Sigmoid colon (tissue), 7 donors: Measurements from ENCODE around the gene DSTN. TPM values are rescaled to one million over a fixed set of nuclear protein-coding genes. Genes with fewer than 3 reads are reported as not detected.

Experiments
- DNase-seq: peaks from one replicate; pipeline ENCODE4 v3.0.0-alpha.2; 2019
- H3K27ac ChIP-seq, 4 donors: fragments of 200-600 bp; sonication (generic); one replicate each; pipeline ENCODE4 v1.5.1; 2016 to 2019; ENCODE audit warnings: mild to moderate bottlenecking in 1 of 4
- H3K27me3 ChIP-seq, 3 donors: fragments of 200-600 bp; sonication (generic); one replicate each; pipeline ENCODE4 v1.5.1; 2019; ENCODE audit warnings: mild to moderate bottlenecking in 1 of 3
- H3K36me3 ChIP-seq, 4 donors: fragments of 200-600 bp; sonication (generic); one replicate each; pipeline ENCODE4 v1.5.1; 2016 to 2019
- H3K4me1 ChIP-seq, 4 donors: fragments of 200-600 bp; sonication (generic); one replicate each; pipeline ENCODE4 v1.5.1; 2017 to 2019
- H3K4me3 ChIP-seq, 4 donors: fragments of 200-600 bp; sonication (generic); one replicate each; pipeline ENCODE4 v1.5.1; 2017 to 2019; ENCODE audit warnings: mild to moderate bottlenecking in 2 of 4, moderate library complexity in 1 of 4
- H3K9me3 ChIP-seq, 4 donors: fragments of 200-600 bp in 3 of 4; sonication (generic) in 3 of 4; one replicate each; pipeline versions ENCODE4 v1.5.1 to v1.6.1; 2013 to 2019
- EP300 ChIP-seq, 4 donors: sonication (generic); formaldehyde crosslinking; IDR thresholded peaks; one replicate each; pipeline ENCODE4 v1.6.1; 2017; ENCODE audit warnings: antibody characterized with exemption in 4 of 4
- POLR2A ChIP-seq, 2 donors: fragments of 450-650 bp; IDR thresholded peaks; one replicate each; pipeline ENCODE4 v1.6.1; 2016; ENCODE audit warnings: antibody characterized with exemption in 2 of 2, mild to moderate bottlenecking in 2 of 2, moderate library complexity in 2 of 2
- POLR2AphosphoS5 ChIP-seq, 4 donors: sonication (generic); formaldehyde crosslinking; IDR thresholded peaks; one replicate each; pipeline ENCODE4 v1.6.1; 2017; ENCODE audit warnings: antibody characterized with exemption in 4 of 4
- WGBS, 2 donors: extraction: QIAGEN DNeasy Blood & Tissue Kit; methylation state at CpG; one replicate each; pipeline ENCODE4 v1.1.7; 2013; 5-methylcytosine and 5-hydroxymethylcytosine counted together
- intact Hi-C: fragments of 100-400 bp; cut with DNase I; formaldehyde crosslinking; loops from one replicate; pipeline ENCODE4 v1.15.1; 2023
- polyA plus RNA-seq, 3 donors: library from polyadenylated mRNA; stranded (reverse); fragments of 200-250 nt; gene quantifications; one replicate each; pipeline ENCODE4 v1.2.3, GENCODE V29; 2013
- total RNA-seq, 4 donors: library from RNA; depleted of rRNA; stranded (reverse); fragments of >200 nt; gene quantifications; one replicate each; pipeline ENCODE4 v1.1.0, GENCODE V29; 2016
- TF ChIP-seq, protein P1 (sequence below), 4 experiments: fragments of 450-650 bp in 3 of 4; fragments of 200-600 bp in 1 of 4; IDR thresholded peaks; one replicate each; pipeline ENCODE4 v1.5.1; 2016 to 2019; ENCODE audit warnings: antibody characterized with exemption in 4 of 4, mild to moderate bottlenecking in 3 of 4, moderate library complexity in 2 of 4
- donor health status: healthy with polysubstance abuse.
- donor health status: Bipolar disorder and iron deficiency.
- donor health status: healthy.

DSTN gene
- total and polyA plus RNA-seq, 7 donors: 429 to 2,237 (median 1,872) TPM

DNA sequence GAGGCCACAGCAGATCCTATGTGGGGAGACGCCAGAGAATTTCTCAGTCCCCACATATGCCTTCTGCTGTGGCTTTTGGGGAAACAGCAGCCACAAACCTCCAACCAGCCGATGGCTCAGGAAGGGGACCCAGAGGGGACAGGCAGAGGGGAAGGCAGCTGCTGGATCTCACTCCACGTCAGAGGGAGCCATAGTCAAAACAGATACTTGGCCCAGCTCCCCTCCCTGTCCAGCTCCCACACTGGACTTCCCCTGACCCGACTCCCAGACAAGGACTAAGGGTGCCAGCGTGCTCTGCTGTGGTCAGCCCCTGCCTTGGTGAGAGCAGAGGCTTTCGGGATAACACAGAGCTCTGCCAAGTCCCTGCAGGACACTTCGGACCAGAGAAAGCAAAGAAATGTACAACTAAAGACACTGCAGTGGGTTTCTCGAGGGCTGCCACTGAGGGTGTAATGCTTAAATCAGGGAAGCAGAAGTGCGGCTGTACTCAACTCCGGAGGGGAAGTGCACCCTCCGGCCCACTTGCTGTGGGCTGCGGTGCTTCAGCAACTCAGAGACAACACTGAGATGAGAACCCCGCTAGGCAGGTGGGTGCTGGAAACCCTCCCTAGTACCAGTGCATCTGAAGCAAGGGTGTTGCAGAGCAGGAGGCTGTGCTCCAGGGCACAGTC is 64.9 kb downstream of the DSTN start:
- H3K4me1 ChIP-seq: peaks cover 0 to 42% (median 30%) of the 10 kb centered on the region in 4 donors
- peaks cover 10 to 86% (median 38%) of the 10 kb centered on the region in 4 donors for H3K36me3 ChIP-seq
- no peak overlapping the region for H3K4me3 ChIP-seq
- no peaks in the 10 kb centered on the region for H3K27me3 ChIP-seq
- peak overlapping the region; percentile 36 to 60 (median 43) for H3K27ac ChIP-seq
- TF ChIP-seq POLR2AphosphoS5 (IDR thresholded peaks at IDR 0.05) (no peak), EP300 (IDR thresholded peaks at IDR 0.05) (no peak), POLR2A (IDR thresholded peaks at IDR 0.05) (no peak)
- TF ChIP-seq, protein P1, sequence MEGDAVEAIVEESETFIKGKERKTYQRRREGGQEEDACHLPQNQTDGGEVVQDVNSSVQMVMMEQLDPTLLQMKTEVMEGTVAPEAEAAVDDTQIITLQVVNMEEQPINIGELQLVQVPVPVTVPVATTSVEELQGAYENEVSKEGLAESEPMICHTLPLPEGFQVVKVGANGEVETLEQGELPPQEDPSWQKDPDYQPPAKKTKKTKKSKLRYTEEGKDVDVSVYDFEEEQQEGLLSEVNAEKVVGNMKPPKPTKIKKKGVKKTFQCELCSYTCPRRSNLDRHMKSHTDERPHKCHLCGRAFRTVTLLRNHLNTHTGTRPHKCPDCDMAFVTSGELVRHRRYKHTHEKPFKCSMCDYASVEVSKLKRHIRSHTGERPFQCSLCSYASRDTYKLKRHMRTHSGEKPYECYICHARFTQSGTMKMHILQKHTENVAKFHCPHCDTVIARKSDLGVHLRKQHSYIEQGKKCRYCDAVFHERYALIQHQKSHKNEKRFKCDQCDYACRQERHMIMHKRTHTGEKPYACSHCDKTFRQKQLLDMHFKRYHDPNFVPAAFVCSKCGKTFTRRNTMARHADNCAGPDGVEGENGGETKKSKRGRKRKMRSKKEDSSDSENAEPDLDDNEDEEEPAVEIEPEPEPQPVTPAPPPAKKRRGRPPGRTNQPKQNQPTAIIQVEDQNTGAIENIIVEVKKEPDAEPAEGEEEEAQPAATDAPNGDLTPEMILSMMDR (IDR thresholded peaks at IDR 0.05): no peak
- WGBS, 2 donors: 54 to 80% methylated on average over 13 of the region's 13 CpGs
- intact Hi-C loops: no loop called here
- DNase-seq: no peak
- no peaks in the 10 kb centered on the region for H3K9me3 ChIP-seq

DNA sequence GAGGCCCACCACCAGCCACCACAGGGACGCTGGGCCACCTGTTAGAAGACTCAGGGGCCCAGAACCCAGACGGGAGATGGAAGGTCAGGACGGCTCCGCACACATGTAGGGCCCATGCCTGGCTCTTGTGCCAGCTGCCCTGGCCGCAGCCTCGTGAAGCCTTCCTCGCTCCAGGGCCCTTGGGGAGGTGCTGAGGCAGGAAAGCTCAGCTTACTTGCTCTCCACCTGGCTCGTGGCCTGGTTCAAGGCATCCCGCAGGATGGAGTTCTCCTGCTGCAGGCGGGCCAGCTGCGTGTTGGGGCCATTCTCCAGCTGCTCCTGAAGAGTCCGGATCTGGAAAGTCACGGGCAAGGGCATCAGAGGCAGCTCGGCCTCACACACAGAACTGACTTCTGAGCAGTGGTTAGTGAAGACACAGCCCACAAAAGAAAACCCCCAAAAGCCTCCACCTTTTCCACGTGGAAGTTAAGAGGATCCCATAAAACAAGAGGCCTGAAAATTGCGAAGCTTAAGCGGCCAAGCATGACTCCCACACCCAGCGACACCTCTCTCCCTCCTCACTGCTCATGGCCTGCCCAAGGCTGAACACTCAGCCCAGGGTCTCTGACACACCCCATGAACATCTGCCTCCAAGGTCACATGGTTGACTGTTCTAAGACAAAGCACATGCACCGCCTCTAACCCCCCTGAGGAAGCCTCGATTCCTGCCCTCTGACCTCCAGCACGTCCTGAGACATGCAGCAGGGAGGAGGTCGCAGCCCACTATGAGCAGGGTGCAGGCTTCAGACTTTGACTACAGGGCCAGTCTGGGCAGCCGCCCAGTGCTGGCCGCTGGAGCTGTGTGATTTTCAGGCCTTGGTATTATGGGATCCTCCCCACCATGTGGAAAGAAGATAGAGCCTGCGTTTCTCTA is 65.7 kb downstream of the DSTN start:
- Histone ChIP-seq H3K4me1 (peaks cover 0 to 46% (median 30%) of the 10 kb centered on the region in 4 donors), H3K27me3 (no peaks in the 10 kb centered on the region), H3K4me3 (no peak overlapping the region), H3K36me3 (peaks cover 10 to 86% (median 36%) of the 10 kb centered on the region in 4 donors), H3K9me3 (no peaks in the 10 kb centered on the region), H3K27ac (peak overlapping the region; percentile 36 to 60 (median 43))
- no peak for DNase-seq
- WGBS, 2 donors: 79% methylated on average over 25 of the region's 25 CpGs
- intact Hi-C loops: no loop called here
- TF ChIP-seq, protein P1 (IDR thresholded peaks at IDR 0.05): no peak
- no peak for TF ChIP-seq POLR2AphosphoS5 (IDR thresholded peaks at IDR 0.05)
- no peak for TF ChIP-seq POLR2A (IDR thresholded peaks at IDR 0.05)
- no peak for TF ChIP-seq EP300 (IDR thresholded peaks at IDR 0.05)

DNA sequence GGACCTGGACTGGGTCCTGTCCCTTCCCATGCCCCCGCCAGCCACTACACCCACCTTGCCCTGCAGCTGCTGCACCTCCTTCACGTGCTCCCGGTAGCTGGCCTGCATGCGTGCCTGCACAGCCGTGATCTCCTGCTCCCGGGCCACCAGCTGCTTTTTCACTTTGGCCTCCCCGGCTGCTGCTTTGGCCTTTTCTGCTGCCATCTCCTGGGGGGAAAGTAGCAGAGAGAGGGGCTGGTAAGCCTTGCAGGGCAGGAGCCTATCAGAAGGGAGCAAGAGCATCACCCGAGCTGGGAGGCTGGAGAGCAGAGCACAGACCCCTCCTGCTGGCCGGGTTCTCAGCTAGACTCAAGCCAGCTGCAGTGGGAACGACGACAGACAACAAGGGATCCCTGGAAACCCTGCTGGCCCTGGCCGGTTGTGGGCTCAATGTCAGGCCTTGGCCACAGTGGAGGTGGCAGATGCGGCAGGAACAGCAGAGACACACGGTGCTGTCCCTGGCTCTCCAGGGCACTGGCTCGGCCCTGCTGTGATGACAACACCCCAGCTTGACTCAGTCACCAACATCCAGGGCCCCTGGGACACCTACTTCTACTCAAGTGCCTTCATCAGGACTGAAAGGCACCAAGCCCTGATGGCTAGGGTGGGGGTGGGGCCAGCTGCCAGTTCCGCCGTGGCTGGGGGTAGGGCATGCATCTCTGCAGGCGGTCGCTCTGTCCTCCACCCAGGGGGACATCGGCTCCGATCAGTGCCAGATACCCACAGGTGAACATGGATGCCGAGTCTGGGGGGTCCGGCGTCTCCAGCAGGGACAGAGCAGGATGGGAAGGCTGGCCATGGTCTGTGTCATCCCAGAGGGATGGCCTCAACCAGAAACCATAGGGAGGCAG is 66.9 kb downstream of the DSTN start:
- peaks cover 10 to 85% (median 38%) of the 10 kb centered on the region in 4 donors for H3K36me3 ChIP-seq
- intact Hi-C loops: no loop called here
- 88% methylated on average over 24 of the region's 24 CpGs for WGBS, 2 donors
- H3K4me1 ChIP-seq: peaks cover 0 to 52% (median 30%) of the 10 kb centered on the region in 4 donors
- no peaks in the 10 kb centered on the region for H3K9me3 ChIP-seq
- H3K27me3 ChIP-seq: no peaks in the 10 kb centered on the region
- no peak overlapping the region for H3K4me3 ChIP-seq
- peak overlapping the region in 3 of 4 donors; percentile 1 to 60 (median 16) for H3K27ac ChIP-seq
- TF ChIP-seq EP300 (IDR thresholded peaks at IDR 0.05) (no peak), POLR2AphosphoS5 (IDR thresholded peaks at IDR 0.05) (no peak), POLR2A (IDR thresholded peaks at IDR 0.05) (no peak)
- TF ChIP-seq, protein P1 (IDR thresholded peaks at IDR 0.05): no peak
- DNase-seq: no peak

DNA sequence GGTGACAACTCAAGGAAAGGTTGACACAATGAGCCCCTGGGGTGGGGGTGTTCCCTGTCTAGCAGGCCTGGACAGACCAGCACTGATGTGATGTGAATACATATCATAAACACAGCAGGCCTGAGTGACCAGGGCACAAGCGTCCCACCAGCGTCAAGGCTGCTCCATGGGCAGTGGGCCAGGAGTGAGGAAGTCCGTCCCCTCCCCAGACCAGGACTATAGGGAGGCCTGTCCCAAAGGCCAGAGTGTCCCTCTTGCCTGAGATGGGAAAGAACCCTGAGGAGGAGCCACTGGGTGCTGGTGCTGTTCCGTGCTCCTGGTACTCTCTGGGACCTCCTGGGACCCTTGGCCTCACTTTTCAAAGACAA is 67.5 kb downstream of the DSTN start:
- Histone ChIP-seq H3K9me3 (no peaks in the 10 kb centered on the region), H3K4me3 (no peak overlapping the region), H3K36me3 (peaks cover 10 to 85% (median 37%) of the 10 kb centered on the region in 4 donors), H3K27me3 (no peaks in the 10 kb centered on the region), H3K27ac (peak overlapping the region in 3 of 4 donors; percentile 1 to 60 (median 16)), H3K4me1 (peaks cover 0 to 52% (median 30%) of the 10 kb centered on the region in 4 donors)
- 87 to 88% methylated on average over 4 of the region's 4 CpGs for WGBS, 2 donors
- intact Hi-C loops: no loop called here
- TF ChIP-seq POLR2A (IDR thresholded peaks at IDR 0.05) (no peak), EP300 (IDR thresholded peaks at IDR 0.05) (no peak), POLR2AphosphoS5 (IDR thresholded peaks at IDR 0.05) (no peak)
- TF ChIP-seq, protein P1 (IDR thresholded peaks at IDR 0.05): no peak
- DNase-seq: no peak
